HG03469 (cell line): ENCODE results near the gene SLC33A1.

ENCODE experiments used
- ATAC-seq: cut with Tn5 transposase; IDR thresholded peaks from one replicate; pipeline ENCODE4 v1.9.1; 2021; ENCODE audit warnings: mild to moderate bottlenecking, moderate library complexity, moderate number of reproducible peaks; ENCODE audit not compliant: unreplicated experiment

SLC33A1 gene

DNA sequence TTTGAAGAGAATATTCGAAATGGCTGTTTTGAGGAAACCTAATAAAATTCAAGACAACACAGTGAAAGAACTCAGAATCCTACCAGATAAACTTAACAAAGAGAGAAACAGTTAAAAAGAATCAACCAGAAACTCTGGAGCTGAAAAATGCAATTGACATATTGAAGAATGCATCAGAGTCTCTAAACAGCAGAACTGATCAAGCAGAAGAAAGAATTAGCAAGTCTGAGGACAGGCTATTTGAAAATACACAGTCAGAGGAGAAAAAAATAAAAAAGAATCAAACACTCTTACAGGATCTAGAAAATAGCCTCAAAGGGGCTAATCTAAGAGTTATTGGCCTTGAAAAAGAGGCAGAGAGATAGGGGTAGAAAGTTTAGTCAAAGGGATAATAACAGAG lies 61.7 kb downstream of the SLC33A1 start:
- no peak for ATAC-seq

- no peak for ATAC-seq
Observed at GRCh38 chr3:155791190-155791589, 63.0 kb downstream of the SLC33A1 start.

DNA sequence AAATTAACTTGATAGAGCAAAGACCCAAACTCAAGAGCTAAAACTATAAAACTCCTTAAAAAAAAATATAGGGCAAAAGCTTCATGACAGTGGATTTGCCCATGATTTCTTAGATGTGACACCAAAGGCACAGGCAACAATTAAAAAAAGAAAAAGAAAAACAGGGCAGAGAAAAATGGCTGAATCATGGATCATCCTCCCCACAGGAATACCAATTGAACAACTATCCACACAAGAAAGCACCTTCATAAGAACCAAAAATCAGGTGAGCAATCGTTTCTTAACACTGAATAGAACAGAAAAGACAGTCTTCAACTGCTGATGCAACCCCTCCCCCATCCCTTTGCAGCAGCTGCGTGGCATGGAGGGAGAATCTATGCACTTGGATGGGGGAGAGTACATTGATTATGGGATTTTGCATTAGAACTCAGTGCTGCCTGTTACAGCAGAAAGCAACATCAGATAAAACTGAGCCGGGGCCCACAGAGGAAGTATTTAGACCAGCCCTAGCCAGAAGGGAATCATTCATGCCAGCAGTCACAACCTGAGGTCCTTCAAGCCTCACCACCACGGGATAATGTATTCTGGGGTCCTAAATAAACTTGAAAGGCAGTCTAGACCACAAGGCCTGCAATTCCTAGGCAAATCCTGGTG lies 63.8 kb downstream of the SLC33A1 start:
- no peak for ATAC-seq

- ATAC-seq = no peak
Observed at GRCh38 chr3:155785662-155786295, 68.4 kb downstream of the SLC33A1 start.

DNA sequence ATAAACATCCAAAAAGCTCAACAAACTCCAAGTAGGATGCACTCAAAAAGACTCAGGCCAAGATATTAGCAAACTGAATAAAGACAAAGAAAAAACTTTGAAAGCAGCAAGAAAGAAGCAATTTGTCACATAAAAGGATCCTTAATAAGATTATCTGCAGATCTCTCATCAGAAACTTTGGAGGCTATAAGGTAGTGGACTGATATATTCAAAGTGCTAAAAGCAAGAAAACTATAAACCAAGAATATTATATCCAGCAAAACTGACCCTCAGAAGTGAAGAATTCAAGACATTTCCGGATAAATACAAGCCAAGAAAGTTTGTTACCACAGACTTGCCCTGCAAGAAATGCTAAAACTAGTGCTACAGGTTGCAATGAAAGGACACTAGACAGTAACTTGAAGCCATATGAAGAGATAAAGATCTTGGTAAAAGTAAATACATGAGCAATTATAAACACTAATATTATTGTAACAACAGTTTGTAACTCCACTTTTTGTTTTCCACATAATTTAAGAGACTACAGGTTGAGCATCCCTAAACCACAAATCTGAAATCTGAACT lies 71.8 kb downstream of the SLC33A1 start:
- ATAC-seq = no peak

DNA sequence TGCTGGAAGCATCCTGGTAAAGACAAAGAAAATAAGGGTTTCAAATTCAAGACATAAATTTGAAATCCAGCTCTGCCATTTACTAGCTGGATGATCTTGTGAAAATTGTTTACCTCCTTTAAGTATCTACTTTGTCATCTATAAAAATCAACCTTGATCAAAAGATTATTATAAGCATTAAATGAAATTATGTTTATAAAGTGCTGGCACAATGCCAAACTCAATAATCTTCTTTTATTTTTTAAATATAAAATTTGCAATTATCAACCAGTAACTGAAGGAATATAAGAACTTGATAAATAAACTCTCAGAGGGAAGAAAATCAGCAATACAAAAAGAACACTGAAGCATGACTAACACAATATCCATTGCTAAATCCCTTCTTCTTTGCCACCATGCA lies 73.9 kb downstream of the SLC33A1 start:
- ATAC-seq = no peak

DNA sequence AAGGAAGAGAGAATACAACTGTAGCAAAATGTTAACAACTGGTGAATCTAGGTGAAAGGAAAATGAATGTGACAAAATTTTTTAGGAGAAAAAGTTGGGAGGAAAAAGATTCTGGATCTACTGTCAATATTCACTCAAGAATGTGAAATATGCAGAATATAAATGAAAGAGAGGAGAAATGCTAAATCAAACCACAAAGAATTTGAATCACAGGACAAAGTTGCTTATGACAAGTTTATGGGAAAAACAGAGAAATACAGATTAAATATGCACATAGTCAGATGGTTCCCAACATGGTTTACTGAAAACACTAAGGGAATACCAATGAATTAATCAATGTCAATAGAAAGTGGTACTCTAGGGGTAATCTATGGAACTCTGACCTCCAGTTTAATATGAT lies 75.8 kb downstream of the SLC33A1 start:
- ATAC-seq = no peak

DNA sequence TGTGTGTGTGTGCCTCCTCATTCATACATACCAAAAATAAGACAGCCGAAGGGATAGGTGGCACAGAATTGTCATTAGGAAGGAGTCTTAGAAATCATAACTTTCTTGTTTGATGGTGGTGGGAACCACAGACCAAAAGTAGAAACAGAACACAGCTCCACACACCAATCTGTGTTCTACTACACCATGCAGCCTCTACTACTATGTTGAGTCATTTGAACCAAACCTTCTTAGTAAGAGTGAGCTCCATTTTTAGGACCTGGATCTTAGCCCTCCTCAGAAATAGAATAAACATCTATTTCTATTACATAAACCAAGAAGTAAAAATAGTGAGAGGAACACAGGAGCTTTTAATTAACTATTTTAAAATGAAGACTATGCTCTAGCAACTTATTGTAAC lies 81.4 kb downstream of the SLC33A1 start:
- no peak for ATAC-seq

- no peak for ATAC-seq
Observed at GRCh38 chr3:155771126-155771525, 83.1 kb downstream of the SLC33A1 start.
